Fibroblast of gingiva (primary cell): ENCODE measurements around the gene TBC1D13.
"Not testable (repeated sequence)": the region's sequence is repeated elsewhere in the genome, so short reads cannot be mapped to it uniquely, and the experiment has no call there.

Experiments used
- DNase-seq: peaks from one replicate; pipeline ENCODE4 v3.0.0-alpha.2; 2011; ENCODE audit warnings: low read depth

Gene TBC1D13

GRCh38 chr9:128782669-128783068, 4.4 kb upstream of the TBC1D13 start:
- DNase-seq = no peak

GRCh38 chr9:128785427-128785826, 1.6 kb upstream of the TBC1D13 start:
- no peak for DNase-seq

- no peak for DNase-seq
Measured at GRCh38 chr9:128787659-128788058, 606 bp downstream of the TBC1D13 start.

GRCh38 chr9:128788445-128788844, 1.4 kb downstream of the TBC1D13 start:
- no peak for DNase-seq

GRCh38 chr9:128790536-128790935, 3.5 kb downstream of the TBC1D13 start:
- no peak for DNase-seq

- no peak for DNase-seq
Measured at GRCh38 chr9:128792134-128792533, 5.1 kb downstream of the TBC1D13 start.

GRCh38 chr9:128792978-128793686, 6.1 kb downstream of the TBC1D13 start:
- DNase-seq = no peak

- DNase-seq = not testable (repeated sequence)
Measured at GRCh38 chr9:128794961-128795360, 7.9 kb downstream of the TBC1D13 start.

GRCh38 chr9:128798896-128799295, 11.8 kb downstream of the TBC1D13 start:
- DNase-seq = no peak

GRCh38 chr9:128800061-128800460, 13.0 kb downstream of the TBC1D13 start:
- no peak for DNase-seq

- DNase-seq = no peak
Measured at GRCh38 chr9:128802482-128802881, 15.4 kb downstream of the TBC1D13 start.

GRCh38 chr9:128805661-128806060, 18.6 kb downstream of the TBC1D13 start:
- no peak for DNase-seq

- DNase-seq = no peak
Measured at GRCh38 chr9:128807827-128808226, 20.8 kb downstream of the TBC1D13 start.

GRCh38 chr9:128808543-128808942, 21.5 kb downstream of the TBC1D13 start:
- DNase-seq = no peak

- DNase-seq = no peak
Measured at GRCh38 chr9:128809036-128809599, 22.1 kb downstream of the TBC1D13 start.

- no peak for DNase-seq
Measured at GRCh38 chr9:128809831-128810230, 22.8 kb downstream of the TBC1D13 start.

GRCh38 chr9:128810873-128811272, 23.8 kb downstream of the TBC1D13 start:
- DNase-seq = no peak

- peak; percentile 96 for DNase-seq
Measured at GRCh38 chr9:128818099-128818838, 31.2 kb downstream of the TBC1D13 start, which contains the start of gene ENDOG. TSS of gene ENDOG (plus strand) at chr9:128818500. CDS start at chr9:128818685, 185 bp downstream.

- DNase-seq = no peak
Measured at GRCh38 chr9:128818839-128819715, 32.0 kb downstream of the TBC1D13 start.

- DNase-seq = no peak
Measured at GRCh38 chr9:128819716-128820664, 32.9 kb downstream of the TBC1D13 start.
